Liver (tissue), 9 donors: ENCODE data around the gene SLIT3. TPM values are rescaled to one million over a fixed set of nuclear protein-coding genes. Genes with fewer than 3 reads are reported as not detected.

Experiments used
- DNase-seq: peaks from one replicate; pipeline ENCODE4 v3.0.0-alpha.2; 2017; ENCODE audit warnings: low spot score
- H3K27ac ChIP-seq, 2 donors: one replicate each; pipeline ENCODE4 v1.7.0; 2013; ENCODE audit warnings: inconsistent platforms in 2 of 2, low read length in 2 of 2, control low read depth in 1 of 2, low read depth in 1 of 2, mild to moderate bottlenecking in 1 of 2
- H3K27me3 ChIP-seq, 4 donors: one replicate each; pipeline versions ENCODE4 v1.6.1 to v1.7.0; 2013; ENCODE audit warnings: low read length in 3 of 4, inconsistent platforms in 1 of 4, mild to moderate bottlenecking in 1 of 4, moderate library complexity in 1 of 4; ENCODE audit not compliant: control insufficient read depth in 4 of 4, insufficient read depth in 4 of 4
- H3K36me3 ChIP-seq, 4 donors: one replicate each; pipeline versions ENCODE4 v1.6.1 to v1.7.0; 2013; ENCODE audit warnings: low read length in 3 of 4, mild to moderate bottlenecking in 3 of 4, low read depth in 1 of 4, moderate library complexity in 1 of 4; ENCODE audit not compliant: control insufficient read depth in 4 of 4, insufficient read depth in 3 of 4
- H3K4me1 ChIP-seq, 4 donors: one replicate each; pipeline versions ENCODE4 v1.6.1 to v1.7.0; 2013; ENCODE audit warnings: low read length in 3 of 4, mild to moderate bottlenecking in 3 of 4, moderate library complexity in 1 of 4; ENCODE audit not compliant: control insufficient read depth in 4 of 4, insufficient read depth in 4 of 4
- H3K4me3 ChIP-seq, 3 donors: one replicate each; pipeline versions ENCODE4 v1.6.1 to v1.7.0; 2013; ENCODE audit warnings: low read length in 3 of 3, control low read depth in 1 of 3, low read depth in 1 of 3, mild to moderate bottlenecking in 1 of 3
- H3K9ac ChIP-seq, 2 donors: one replicate each; pipeline ENCODE4 v1.7.0; 2013; ENCODE audit warnings: low read length in 2 of 2, mild to moderate bottlenecking in 2 of 2, moderate library complexity in 2 of 2, control low read depth in 1 of 2, low read depth in 1 of 2
- H3K9me3 ChIP-seq, 4 donors: one replicate each; pipeline versions ENCODE4 v1.6.1 to v1.7.0; 2013; ENCODE audit warnings: low read length in 3 of 4; ENCODE audit not compliant: control insufficient read depth in 4 of 4
- ATF3 ChIP-seq: IDR thresholded peaks from 2 replicates; pipeline ENCODE4 v1.6.1; 2016; ENCODE audit warnings: antibody characterized with exemption
- CTCF ChIP-seq: fragments of 150-350 bp; IDR thresholded peaks from 2 replicates; pipeline ENCODE4 v1.5.1; 2017; ENCODE audit warnings: improper control_type of control experiment, low read depth, low read length; ENCODE audit not compliant: missing input control
- FOXA2 ChIP-seq: IDR thresholded peaks from 2 replicates; pipeline ENCODE4 v1.6.1; 2016; ENCODE audit warnings: antibody characterized with exemption
- GABPA ChIP-seq, 2 donors: IDR thresholded peaks in 1 of 2; conservative IDR thresholded peaks in 1 of 2; 2 replicates each; pipeline ENCODE4 v1.6.1; 2016; ENCODE audit warnings: antibody characterized with exemption in 2 of 2, mild to moderate bottlenecking in 1 of 2, moderate library complexity in 1 of 2
- HNF4G ChIP-seq: IDR thresholded peaks from 2 replicates; pipeline ENCODE4 v1.6.1; 2016; ENCODE audit warnings: antibody characterized with exemption
- MAX ChIP-seq: IDR thresholded peaks from 2 replicates; pipeline ENCODE4 v1.6.1; 2016; ENCODE audit warnings: antibody characterized with exemption
- NR2F2 ChIP-seq: IDR thresholded peaks from 2 replicates; pipeline ENCODE4 v1.6.1; 2016; ENCODE audit warnings: antibody characterized with exemption
- REST ChIP-seq: IDR thresholded peaks from 2 replicates; pipeline ENCODE4 v1.6.1; 2016; ENCODE audit warnings: antibody characterized with exemption, mild to moderate bottlenecking
- RXRA ChIP-seq, 2 donors: IDR thresholded peaks; 2 replicates each; pipeline ENCODE4 v1.6.1; 2017 to 2018; ENCODE audit warnings: antibody characterized with exemption in 2 of 2, mild to moderate bottlenecking in 1 of 2
- TAF1 ChIP-seq: conservative IDR thresholded peaks from 2 replicates; pipeline ENCODE4 v1.6.1; 2016; ENCODE audit warnings: antibody characterized with exemption, mild to moderate bottlenecking
- ZBTB33 ChIP-seq: IDR thresholded peaks from 2 replicates; pipeline ENCODE4 v1.6.1; 2016; ENCODE audit warnings: antibody characterized with exemption
- WGBS: extraction: QIAGEN DNeasy Blood & Tissue Kit; methylation state at CpG from one replicate; pipeline ENCODE4 v1.1.7; 2013; 5-methylcytosine and 5-hydroxymethylcytosine counted together
- polyA plus RNA-seq, 2 donors: library from polyadenylated mRNA; stranded (reverse) in 1 of 2; unstranded in 1 of 2; fragments of 200-250 nt in 1 of 2; fragments of >200 nt in 1 of 2; fragmentation: Nextera tagmentation in 1 of 2; extraction: Ambion mirVana in 1 of 2; gene quantifications; one replicate each; pipeline versions ENCODE4 v1.2.1 to v1.2.3, GENCODE V29; 2013 to 2015
- total RNA-seq, 2 donors: library from RNA; depleted of rRNA; stranded (reverse); fragments of >200 nt; gene quantifications; one replicate each; pipeline ENCODE4 v1.2.3, GENCODE V29; 2014
- donor health status: healthy.
- donor health status: healthy.
- donor health status: healthy.
- donor health status: healthy.
- donor health status: healthy.

The SLIT3 gene
- total and polyA plus RNA-seq, 4 donors: 0.61 to 1.3 (median 0.91) TPM

- Histone ChIP-seq H3K36me3 (no peaks in the 10 kb centered on the region), H3K9ac (no peak overlapping the region), H3K27me3 (no peaks in the 10 kb centered on the region), H3K4me1 (no peaks in the 10 kb centered on the region), H3K4me3 (no peak overlapping the region), H3K9me3 (no peaks in the 10 kb centered on the region), H3K27ac (no peak overlapping the region)
- 78% methylated on average over 5 of the region's 5 CpGs for WGBS
- TF ChIP-seq HNF4G (no peak), ATF3 (no peak), FOXA2 (no peak), CTCF (no peak), NR2F2 (no peak), ZBTB33 (no peak), RXRA (IDR thresholded peaks at IDR 0.05) (no peak), MAX (no peak), TAF1 (no peak)
- DNase-seq: no peak
Measured at GRCh38 chr5:168693297-168693696, 607.6 kb downstream of the SLIT3 start.

- TF ChIP-seq GABPA (IDR thresholded peaks at IDR 0.05 in 1 of 2, conservative IDR thresholded peaks at IDR 0.05 in 1 of 2): no peak
- TF ChIP-seq REST: no peak
- Histone ChIP-seq H3K27me3 (no peaks in the 10 kb centered on the region), H3K4me3 (no peak overlapping the region), H3K4me1 (no peaks in the 10 kb centered on the region), H3K9ac (no peak overlapping the region), H3K36me3 (no peaks in the 10 kb centered on the region), H3K27ac (no peak overlapping the region), H3K9me3 (no peaks in the 10 kb centered on the region)
- DNase-seq: no peak
- 94% methylated on average over 4 of the region's 4 CpGs for WGBS
Measured at GRCh38 chr5:168691891-168692290, 609.0 kb downstream of the SLIT3 start.
